HEK293 (cell line): ENCODE results near the gene OR5A2.

Experiments
- CTCF ChIA-PET: fragments of 350-600 bp; formaldehyde crosslinking; extraction: SDS; loops from one replicate; lab custom pipeline; 2021; ENCODE audit warnings: antibody characterized with exemption; lab: Yijun Ruan, JAX
- POLR2A ChIA-PET: fragments of 300-600 bp; formaldehyde crosslinking; extraction: SDS; loops from one replicate; lab custom pipeline; 2020; ENCODE audit warnings: antibody characterized with exemption, inconsistent platforms; lab: Yijun Ruan, JAX
- H3K27ac ChIP-seq: fragments of 200-500 bp; sonication (Bioruptor generic); 2 replicates; pipeline ENCODE4 v1.5.1; 2014; ENCODE audit warnings: low read depth, low read length, control low read depth, inconsistent platforms; ENCODE audit errors: extremely low read depth
- H3K36me3 ChIP-seq, 2 experiments: fragments of 200-500 bp in 1 of 2; sonication (Bioruptor generic) in 1 of 2; 1 replicate in 1 of 2; 2 replicates in 1 of 2; pipeline ENCODE4 v1.5.1; 2014 to 2017; ENCODE audit warnings: inconsistent platforms in 2 of 2, low read length in 2 of 2; ENCODE audit not compliant: control insufficient read depth in 2 of 2, insufficient read depth in 1 of 2
- H3K4me1 ChIP-seq: fragments of 200-500 bp; sonication (Bioruptor generic); 2 replicates; pipeline ENCODE4 v1.5.1; 2014; ENCODE audit warnings: mild to moderate bottlenecking, low read length, inconsistent platforms; ENCODE audit not compliant: control insufficient read depth, insufficient read depth
- H3K4me3 ChIP-seq: 2 replicates; pipeline ENCODE4 v1.5.1; 2011; ENCODE audit warnings: low read depth, mild to moderate bottlenecking, control low read depth, low read length, moderate library complexity
- H3K9me3 ChIP-seq: fragments of 200-500 bp; sonication (Bioruptor generic); 2 replicates; pipeline ENCODE4 v1.5.1; 2014; ENCODE audit warnings: low read depth, low read length, inconsistent platforms; ENCODE audit not compliant: control insufficient read depth, insufficient read depth
- ELK4 ChIP-seq: IDR thresholded peaks from 2 replicates; pipeline ENCODE4 v1.6.1; 2011; ENCODE audit warnings: mild to moderate bottlenecking, low read depth, low read length, borderline replicate concordance
- OVOL3 ChIP-seq: fragments of 450-650 bp; formaldehyde crosslinking; IDR thresholded peaks from 2 replicates; pipeline ENCODE4 v1.5.1; 2016; ENCODE audit warnings: missing biosample characterization, missing genetic modification characterization
- PATZ1 ChIP-seq: fragments of 450-650 bp; formaldehyde crosslinking; IDR thresholded peaks from 2 replicates; pipeline ENCODE4 v1.5.1; 2016; ENCODE audit warnings: missing biosample characterization, missing genetic modification characterization
- TCF7L2 ChIP-seq: IDR thresholded peaks from 2 replicates; pipeline ENCODE4 v1.6.1; 2011; ENCODE audit warnings: low read depth, mild to moderate bottlenecking, inconsistent platforms, low read length, moderate library complexity, borderline replicate concordance
- ZBTB8A ChIP-seq: fragments of 450-650 bp; formaldehyde crosslinking; IDR thresholded peaks from 2 replicates; pipeline ENCODE4 v1.5.1; 2016; ENCODE audit warnings: missing biosample characterization, missing genetic modification characterization
- ZNF10 ChIP-seq: fragments of 450-650 bp; formaldehyde crosslinking; IDR thresholded peaks from 2 replicates; pipeline ENCODE4 v1.5.1; 2017; ENCODE audit warnings: missing biosample characterization, missing genetic modification characterization
- ZNF155 ChIP-seq: fragments of 450-650 bp; formaldehyde crosslinking; IDR thresholded peaks from 2 replicates; pipeline ENCODE4 v1.5.1; 2016; ENCODE audit warnings: missing biosample characterization, missing genetic modification characterization
- ZNF23 ChIP-seq: fragments of 450-650 bp; formaldehyde crosslinking; IDR thresholded peaks from 2 replicates; pipeline ENCODE4 v1.5.1; 2016; ENCODE audit warnings: missing biosample characterization, missing genetic modification characterization, borderline replicate concordance
- ZNF26 ChIP-seq: fragments of 450-650 bp; formaldehyde crosslinking; IDR thresholded peaks from 2 replicates; pipeline ENCODE4 v1.5.1; 2016; ENCODE audit warnings: missing biosample characterization, missing genetic modification characterization
- ZNF324 ChIP-seq: fragments of 450-650 bp; formaldehyde crosslinking; IDR thresholded peaks from 2 replicates; pipeline ENCODE4 v1.5.1; 2016; ENCODE audit warnings: missing biosample characterization, missing genetic modification characterization
- ZNF341 ChIP-seq: fragments of 450-650 bp; formaldehyde crosslinking; IDR thresholded peaks from 2 replicates; pipeline ENCODE4; 2016; ENCODE audit warnings: low read depth, missing biosample characterization, missing genetic modification characterization
- ZNF366 ChIP-seq: fragments of 450-650 bp; formaldehyde crosslinking; conservative IDR thresholded peaks from 2 replicates; pipeline ENCODE4 v1.5.1; 2016; ENCODE audit warnings: missing biosample characterization, missing genetic modification characterization
- ZNF449 ChIP-seq: fragments of 450-650 bp; formaldehyde crosslinking; IDR thresholded peaks from 2 replicates; pipeline ENCODE4 v1.5.1; 2017; ENCODE audit warnings: missing biosample characterization, mild to moderate bottlenecking, missing genetic modification characterization, moderate library complexity
- ZNF514 ChIP-seq: fragments of 450-650 bp; formaldehyde crosslinking; IDR thresholded peaks from 2 replicates; pipeline ENCODE4 v1.5.1; 2016; ENCODE audit warnings: missing biosample characterization, missing genetic modification characterization
- ZNF521 ChIP-seq: fragments of 450-650 bp; formaldehyde crosslinking; IDR thresholded peaks from 2 replicates; pipeline ENCODE4 v1.5.1; 2017; ENCODE audit warnings: missing biosample characterization, mild to moderate bottlenecking, missing genetic modification characterization
- ZNF548 ChIP-seq: fragments of 450-650 bp; formaldehyde crosslinking; IDR thresholded peaks from 2 replicates; pipeline ENCODE4 v1.5.1; 2016; ENCODE audit warnings: missing biosample characterization, missing genetic modification characterization
- ZNF664 ChIP-seq: fragments of 450-650 bp; formaldehyde crosslinking; IDR thresholded peaks from 2 replicates; pipeline ENCODE4 v1.5.1; 2016; ENCODE audit warnings: missing biosample characterization, missing genetic modification characterization
- ZNF837 ChIP-seq: fragments of 450-650 bp; formaldehyde crosslinking; IDR thresholded peaks from 2 replicates; pipeline ENCODE4 v1.5.1; 2016; ENCODE audit warnings: missing biosample characterization, missing genetic modification characterization
- ZNF843 ChIP-seq: fragments of 450-650 bp; formaldehyde crosslinking; IDR thresholded peaks from 2 replicates; pipeline ENCODE4 v1.5.1; 2016; ENCODE audit warnings: missing biosample characterization, missing genetic modification characterization

Gene OR5A2

GRCh38 chr11:59368238-59369022 is 57.8 kb downstream of the OR5A2 start:
- H3K4me1 ChIP-seq, result no peaks in the 10 kb centered on the region
- POLR2A ChIA-PET, result no interaction called here
- no peak for TF ChIP-seq ZNF449
- TF ChIP-seq ZNF23 (tag by site-specific recombination), result no peak
- no peak for TF ChIP-seq ZNF366
- TF ChIP-seq ZBTB8A (tag by site-specific recombination), result no peak
- no peak for TF ChIP-seq PATZ1 (tag by site-specific recombination)
- TF ChIP-seq ZNF514 (tag by site-specific recombination), result no peak
- no peak for TF ChIP-seq TCF7L2
- TF ChIP-seq ZNF843 (tag by site-specific recombination), result no peak
- TF ChIP-seq ZNF521 (tag by site-specific recombination), result no peak
- TF ChIP-seq ZNF837, result no peak
- TF ChIP-seq ZNF10 (tag by site-specific recombination), result no peak
- TF ChIP-seq ZNF155 (tag by site-specific recombination), result no peak
- TF ChIP-seq ZNF324, result no peak
- TF ChIP-seq OVOL3 (tag by site-specific recombination), result no peak
- no peak for TF ChIP-seq ZNF341 (tag by site-specific recombination)
- no peak for TF ChIP-seq ZNF26 (tag by site-specific recombination)
- TF ChIP-seq ZNF664 (tag by site-specific recombination), result no peak
- no peak for TF ChIP-seq ELK4
- TF ChIP-seq ZNF548, result no peak
- H3K36me3 ChIP-seq, result no peaks in the 10 kb centered on the region
- H3K27ac ChIP-seq, result no peak overlapping the region
- CTCF ChIA-PET, result no interaction called here
- no peaks in the 10 kb centered on the region for H3K9me3 ChIP-seq
- no peak overlapping the region for H3K4me3 ChIP-seq
